Ishikawa (cell line): ENCODE measurements around the gene SPATA9.

Experiments
- CEBPB ChIP-seq: IDR thresholded peaks from 2 replicates; pipeline ENCODE4 v1.6.1; 2012
- CREB1 ChIP-seq: IDR thresholded peaks from 2 replicates; pipeline ENCODE4 v1.6.1; 2012; ENCODE audit warnings: low read depth
- EGR1 ChIP-seq: IDR thresholded peaks from 2 replicates; pipeline ENCODE4 v1.6.1; 2012
- EP300 ChIP-seq: IDR thresholded peaks from 2 replicates; pipeline ENCODE4 v1.6.1; 2012; ENCODE audit warnings: borderline replicate concordance
- FOXM1 ChIP-seq: IDR thresholded peaks from 2 replicates; pipeline ENCODE4 v1.6.1; 2012; ENCODE audit warnings: low read depth, borderline replicate concordance
- MAX ChIP-seq: IDR thresholded peaks from 2 replicates; pipeline ENCODE4 v1.6.1; 2012
- NFIC ChIP-seq: IDR thresholded peaks from 2 replicates; pipeline ENCODE4 v1.6.1; 2012
- RAD21 ChIP-seq: IDR thresholded peaks from 2 replicates; pipeline ENCODE4 v1.6.1; 2012; ENCODE audit warnings: low read depth
- REST ChIP-seq: IDR thresholded peaks from 2 replicates; pipeline ENCODE4 v1.6.1; 2012; ENCODE audit warnings: low read depth, mild to moderate bottlenecking
- TAF1 ChIP-seq: IDR thresholded peaks from 2 replicates; pipeline ENCODE4 v1.6.1; 2012; ENCODE audit warnings: low read depth, mild to moderate bottlenecking
- TCF12 ChIP-seq: IDR thresholded peaks from 2 replicates; pipeline ENCODE4 v1.6.1; 2012; ENCODE audit warnings: low read depth
- TEAD4 ChIP-seq: IDR thresholded peaks from 2 replicates; pipeline ENCODE4 v1.6.1; 2012
- USF1 ChIP-seq: IDR thresholded peaks from 2 replicates; pipeline ENCODE4 v1.6.1; 2012
- YY1 ChIP-seq: IDR thresholded peaks from 2 replicates; pipeline ENCODE4 v1.6.1; 2012; ENCODE audit warnings: low read depth
- ZBTB7A ChIP-seq: IDR thresholded peaks from 2 replicates; pipeline ENCODE4 v1.6.1; 2012; ENCODE audit warnings: low read depth

Gene SPATA9

GRCh38 chr5:95725937-95726810, 43.4 kb upstream of the SPATA9 start:
- no peak for TF ChIP-seq YY1
- no peak for TF ChIP-seq TEAD4
- no peak for TF ChIP-seq NFIC
- TF ChIP-seq USF1: no peak
- no peak for TF ChIP-seq CREB1
- TF ChIP-seq EGR1: no peak
- no peak for TF ChIP-seq EP300
- TF ChIP-seq MAX: no peak
- TF ChIP-seq CEBPB: no peak
- TF ChIP-seq TCF12: no peak
- no peak for TF ChIP-seq REST
- TF ChIP-seq RAD21: no peak
- no peak for TF ChIP-seq TAF1
- TF ChIP-seq FOXM1: no peak
- no peak for TF ChIP-seq ZBTB7A

GRCh38 chr5:95725071-95725820, 42.5 kb upstream of the SPATA9 start:
- no peak for TF ChIP-seq FOXM1
- TF ChIP-seq RAD21: no peak
- TF ChIP-seq EP300: no peak
- no peak for TF ChIP-seq ZBTB7A
- TF ChIP-seq REST: no peak
- TF ChIP-seq CREB1: no peak
- TF ChIP-seq YY1: no peak
- no peak for TF ChIP-seq USF1
- TF ChIP-seq TCF12: no peak
- TF ChIP-seq TEAD4: no peak
- no peak for TF ChIP-seq TAF1
- TF ChIP-seq EGR1: no peak
- TF ChIP-seq CEBPB: no peak

- no peak for TF ChIP-seq TCF12
- TF ChIP-seq REST: no peak
- TF ChIP-seq CREB1: no peak
- no peak for TF ChIP-seq FOXM1
- TF ChIP-seq TEAD4: no peak
- no peak for TF ChIP-seq NFIC
- no peak for TF ChIP-seq MAX
- no peak for TF ChIP-seq TAF1
- no peak for TF ChIP-seq EGR1
- no peak for TF ChIP-seq RAD21
- TF ChIP-seq CEBPB: no peak
- no peak for TF ChIP-seq USF1
- no peak for TF ChIP-seq EP300
- TF ChIP-seq ZBTB7A: no peak
- no peak for TF ChIP-seq YY1
These were observed 41.0 kb upstream of the SPATA9 start for GRCh38 chr5:95723632-95724369.
